Spleen (tissue), 11 donors: ENCODE results near the gene ARSI. TPM values are rescaled to one million over a fixed set of nuclear protein-coding genes. Genes with fewer than 3 reads are reported as not detected.

ENCODE experiments used
- DNase-seq: peaks from one replicate; pipeline ENCODE4 v3.0.0-alpha.2; 2020
- H3K27ac ChIP-seq, 8 donors: fragments of 200-600 bp; sonication (generic) in 7 of 8; 1 replicate in 4 of 8; 2 replicates in 4 of 8; pipeline versions ENCODE4 v1.5.0 to v1.8.0; 2016 to 2021; ENCODE audit warnings: inconsistent platforms in 4 of 8, mild to moderate bottlenecking in 4 of 8, moderate library complexity in 1 of 8
- H3K27me3 ChIP-seq, 7 donors: fragments of 200-600 bp; sonication (generic) in 6 of 7; replicated peaks in 1 of 7; 1 replicate in 4 of 7; 2 replicates in 3 of 7; pipeline versions ENCODE4 v1.5.0 to v1.8.0; 2016 to 2021; ENCODE audit warnings: inconsistent platforms in 3 of 7, mild to moderate bottlenecking in 1 of 7
- H3K36me3 ChIP-seq, 6 donors: fragments of 200-600 bp; sonication (generic) in 5 of 6; 1 replicate in 4 of 6; 2 replicates in 2 of 6; pipeline versions ENCODE4 v1.5.0 to v1.8.0; 2016 to 2021; ENCODE audit warnings: inconsistent platforms in 2 of 6
- H3K4me1 ChIP-seq, 6 donors: fragments of 200-600 bp; sonication (generic) in 5 of 6; 1 replicate in 3 of 6; 2 replicates in 3 of 6; pipeline versions ENCODE4 v1.5.0 to v1.8.0; 2016 to 2021; ENCODE audit warnings: inconsistent platforms in 3 of 6
- H3K4me3 ChIP-seq, 8 donors: fragments of 200-600 bp; sonication (generic) in 7 of 8; 1 replicate in 4 of 8; 2 replicates in 4 of 8; pipeline versions ENCODE4 v1.5.0 to v1.8.0; 2016 to 2021; ENCODE audit warnings: inconsistent platforms in 4 of 8, mild to moderate bottlenecking in 4 of 8, moderate library complexity in 2 of 8
- H3K9me3 ChIP-seq, 8 donors: fragments of 200-600 bp; sonication (generic) in 7 of 8; 1 replicate in 4 of 8; 2 replicates in 4 of 8; pipeline versions ENCODE4 v1.5.0 to v1.8.0; 2016 to 2021; ENCODE audit warnings: inconsistent platforms in 4 of 8
- POLR2A ChIP-seq, 3 donors: fragments of 450-650 bp; IDR thresholded peaks; one replicate each; pipeline ENCODE4 v1.5.1; 2017; ENCODE audit warnings: antibody characterized with exemption in 3 of 3, mild to moderate bottlenecking in 1 of 3
- POLR2AphosphoS5 ChIP-seq, 3 donors: sonication (generic); formaldehyde crosslinking; IDR thresholded peaks; one replicate each; pipeline ENCODE4 v1.5.1; 2017; ENCODE audit warnings: antibody characterized with exemption in 3 of 3
- WGBS, 5 donors: extraction: QIAGEN DNeasy Blood & Tissue Kit in 3 of 5; methylation state at CpG; one replicate each; pipeline versions ENCODE4 v1.1.5 to v1.1.7; 2013 to 2018; 5-methylcytosine and 5-hydroxymethylcytosine counted together
- intact Hi-C: fragments of 100-400 bp; cut with DNase I; formaldehyde crosslinking; loops from one replicate; pipeline ENCODE4 v1.15.0; 2023; ENCODE audit warnings: low total_unique reads
- polyA plus RNA-seq, 3 donors: library from polyadenylated mRNA; stranded (reverse); fragments of 200-250 nt; gene quantifications; one replicate each; pipeline ENCODE4 v1.2.1, GENCODE V29; 2013
- total RNA-seq, 7 donors: library from RNA; depleted of rRNA in 3 of 7; stranded (reverse); fragments of >200 nt in 3 of 7; fragmentation: NEBNext Ultra II Directional in 4 of 7; extraction: Animal tissue kit (Norgen Biotek cat#: 25700) in 4 of 7; gene quantifications; one replicate each; pipeline versions ENCODE4 v1.1.0 to v1.2.1, GENCODE V29; 2016 to 2021
- TF ChIP-seq, protein P1 (sequence below), 11 experiments: fragments of 200-600 bp in 7 of 11; fragments of 450-650 bp in 4 of 11; sonication (generic) in 4 of 11; IDR thresholded peaks in 8 of 11; conservative IDR thresholded peaks in 3 of 11; 1 replicate in 7 of 11; 2 replicates in 4 of 11; pipeline versions ENCODE4 v1.4.0 to v1.8.0; 2016 to 2021; ENCODE audit warnings: antibody characterized with exemption in 11 of 11, inconsistent platforms in 4 of 11, mild to moderate bottlenecking in 1 of 11
- donor health status: healthy with polysubstance abuse.
- donor health status: DM: no; HTN: no; CAD: no; lungs with moderate emphysema.
- donor health status: DM: no; HTN: no; CAD: no.
- donor health status: Bipolar disorder and iron deficiency.
- donor health status: healthy.
- donor health status: DM: no; HTN: no; CAD: no.
- donor health status: DM: yes; HTN: yes; CAD: no.

ARSI gene
- total and polyA plus RNA-seq, 10 donors: 0.07 to 3.8 (median 0.92) TPM

DNA sequence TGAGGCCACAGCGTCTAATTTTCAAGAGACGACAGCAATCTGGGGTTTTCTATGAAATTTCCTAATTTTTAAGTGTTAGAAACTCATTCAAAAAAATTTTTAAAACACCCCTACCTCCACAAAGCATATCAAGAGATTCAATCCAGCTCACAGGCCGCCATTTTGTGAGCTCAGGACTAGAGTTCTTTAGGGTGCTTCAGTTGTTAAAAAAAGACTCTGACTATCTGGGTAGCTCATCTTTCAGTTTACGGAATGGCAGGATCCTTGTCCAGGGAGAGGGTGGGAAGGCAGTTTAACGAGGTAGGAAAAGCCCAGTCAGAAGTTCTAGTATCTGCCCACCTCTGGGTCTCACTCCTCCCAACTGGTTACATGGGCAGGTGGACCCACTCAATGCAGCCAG is 56.3 kb downstream of the ARSI start:
- no peak for DNase-seq
- Histone ChIP-seq H3K27ac (no peak overlapping the region), H3K4me1 (peaks cover 0 to 7% (median 2%) of the 10 kb centered on the region in 6 donors), H3K4me3 (no peak overlapping the region), H3K27me3 (peaks cover 0 to 5% (median 0%) of the 10 kb centered on the region in 7 donors), H3K9me3 (no peaks in the 10 kb centered on the region), H3K36me3 (no peaks in the 10 kb centered on the region)
- intact Hi-C loops: no loop called here
- TF ChIP-seq POLR2AphosphoS5 (IDR thresholded peaks at IDR 0.05) (no peak), POLR2A (IDR thresholded peaks at IDR 0.05) (no peak)
- TF ChIP-seq, protein P1, sequence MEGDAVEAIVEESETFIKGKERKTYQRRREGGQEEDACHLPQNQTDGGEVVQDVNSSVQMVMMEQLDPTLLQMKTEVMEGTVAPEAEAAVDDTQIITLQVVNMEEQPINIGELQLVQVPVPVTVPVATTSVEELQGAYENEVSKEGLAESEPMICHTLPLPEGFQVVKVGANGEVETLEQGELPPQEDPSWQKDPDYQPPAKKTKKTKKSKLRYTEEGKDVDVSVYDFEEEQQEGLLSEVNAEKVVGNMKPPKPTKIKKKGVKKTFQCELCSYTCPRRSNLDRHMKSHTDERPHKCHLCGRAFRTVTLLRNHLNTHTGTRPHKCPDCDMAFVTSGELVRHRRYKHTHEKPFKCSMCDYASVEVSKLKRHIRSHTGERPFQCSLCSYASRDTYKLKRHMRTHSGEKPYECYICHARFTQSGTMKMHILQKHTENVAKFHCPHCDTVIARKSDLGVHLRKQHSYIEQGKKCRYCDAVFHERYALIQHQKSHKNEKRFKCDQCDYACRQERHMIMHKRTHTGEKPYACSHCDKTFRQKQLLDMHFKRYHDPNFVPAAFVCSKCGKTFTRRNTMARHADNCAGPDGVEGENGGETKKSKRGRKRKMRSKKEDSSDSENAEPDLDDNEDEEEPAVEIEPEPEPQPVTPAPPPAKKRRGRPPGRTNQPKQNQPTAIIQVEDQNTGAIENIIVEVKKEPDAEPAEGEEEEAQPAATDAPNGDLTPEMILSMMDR (IDR thresholded peaks at IDR 0.05 in 8 of 11, conservative IDR thresholded peaks at IDR 0.05 in 3 of 11): no peak
- 82 to 93% (median 86%) methylated on average over 5 of the region's 5 CpGs for WGBS, 5 donors

Other genes with a start within 250 kb of the ARSI start
- 100 to 1,000 TPM; 285 to 429 (median 312) TPM for gene CSF1R, start 216.4 kb downstream of the ARSI start, total RNA-seq
- gene CSF1R, start 216.4 kb downstream of the ARSI start, polyA plus RNA-seq: 10 to 100 TPM; 23.1 to 30.1 (median 28.2) TPM
- 100 to 1,000 TPM in 3 of 7 donors, 10 to 100 TPM in 4; 66.8 to 144 (median 97.1) TPM for gene PDGFRB, start 147.1 kb downstream of the ARSI start, total RNA-seq
- 10 to 100 TPM; 12.8 to 27.4 (median 14.2) TPM for gene PDGFRB, start 147.1 kb downstream of the ARSI start, polyA plus RNA-seq
- under 1 TPM in 2 of 7 donors, not detected in 5; 0.25 to 0.47 TPM for gene CDX1, start 136.1 kb downstream of the ARSI start, total RNA-seq
- gene CDX1, start 136.1 kb downstream of the ARSI start, polyA plus RNA-seq: 1 to 10 TPM in 1 of 3 donors, under 1 TPM in 2; 0.26 to 1.3 (median 0.41) TPM
- not detected for gene SLC6A7, start 112.8 kb downstream of the ARSI start, total RNA-seq
- gene SLC6A7, start 112.8 kb downstream of the ARSI start, polyA plus RNA-seq: under 1 TPM in 2 of 3 donors, not detected in 1; 0.03 to 0.10 TPM
- gene CAMK2A, start 13.1 kb downstream of the ARSI start, total RNA-seq: 1 to 10 TPM in 2 of 7 donors, under 1 TPM in 4, not detected in 1; 0.32 to 1.1 (median 0.73) TPM
- gene CAMK2A, start 13.1 kb downstream of the ARSI start, polyA plus RNA-seq: under 1 TPM in 2 of 3 donors, not detected in 1; 0.03 to 0.10 TPM
- gene TCOF1, start 54.8 kb upstream of the ARSI start, total RNA-seq: 10 to 100 TPM; 31.8 to 44.3 (median 34.8) TPM
- 10 to 100 TPM; 15.3 to 20.1 (median 19.0) TPM for gene TCOF1, start 54.8 kb upstream of the ARSI start, polyA plus RNA-seq
- gene CD74, start 110.0 kb upstream of the ARSI start, total RNA-seq: 1,000 to 10,000 TPM; 3,224 to 5,563 (median 4,811) TPM
- gene CD74, start 110.0 kb upstream of the ARSI start, polyA plus RNA-seq: 1,000 to 10,000 TPM; 3,319 to 4,860 (median 4,644) TPM
- gene RPS14, start 146.8 kb upstream of the ARSI start, total RNA-seq: 1,000 to 10,000 TPM; 1,801 to 2,829 (median 2,025) TPM
- gene RPS14, start 146.8 kb upstream of the ARSI start, polyA plus RNA-seq: 1,000 to 10,000 TPM; 5,417 to 8,400 (median 8,329) TPM
- gene NDST1, start 205.2 kb upstream of the ARSI start, total RNA-seq: 100 to 1,000 TPM; 123 to 360 (median 261) TPM
- 10 to 100 TPM in 1 of 3 donors, 1 to 10 TPM in 2; 6.1 to 45.7 (median 6.8) TPM for gene NDST1, start 205.2 kb upstream of the ARSI start, polyA plus RNA-seq